SK-N-SH treated with all-trans-retinoic acid at 6 μM for 48 hours (cell line): ENCODE measurements around the gene VIM.

Experiments used
- ARNTL ChIP-seq: fragments of 450-650 bp; formaldehyde crosslinking; IDR thresholded peaks from 2 replicates; pipeline ENCODE4 v1.5.0; 2020; ENCODE audit warnings: low read depth, mild to moderate bottlenecking, moderate library complexity, borderline replicate concordance
- CREB5 ChIP-seq: fragments of 250-450 bp; sonication (Bioruptor Pico); IDR thresholded peaks from 2 replicates; pipeline ENCODE4 v1.5.1; 2020; ENCODE audit warnings: low read depth, mild to moderate bottlenecking, moderate library complexity
- GLIS3 ChIP-seq: fragments of 250-450 bp; sonication (Bioruptor Pico); IDR thresholded peaks from 2 replicates; pipeline ENCODE4 v1.5.0; 2020; ENCODE audit warnings: mild to moderate bottlenecking, moderate library complexity
- OSR1 ChIP-seq: fragments of 250-450 bp; sonication (Bioruptor Pico); IDR thresholded peaks from 2 replicates; pipeline ENCODE4 v1.8.0; 2022; ENCODE audit warnings: moderate library complexity, mild to moderate bottlenecking, inconsistent platforms
- PATZ1 ChIP-seq: fragments of 250-450 bp; sonication (Bioruptor Pico); IDR thresholded peaks from 2 replicates; pipeline ENCODE4 v1.8.0; 2020; ENCODE audit warnings: mild to moderate bottlenecking, moderate library complexity, borderline replicate concordance
- TSHZ2 ChIP-seq: fragments of 250-450 bp; sonication (Bioruptor Pico); IDR thresholded peaks from 2 replicates; pipeline ENCODE4 v1.5.0; 2020; ENCODE audit warnings: mild to moderate bottlenecking, moderate library complexity

- no peak for TF ChIP-seq ARNTL (CRISPR knock-in tag)
- no peak for TF ChIP-seq PATZ1 (CRISPR knock-in tag)
- TF ChIP-seq TSHZ2 (CRISPR knock-in tag), result no peak
- no peak for TF ChIP-seq OSR1 (CRISPR knock-in tag)
- TF ChIP-seq GLIS3 (CRISPR knock-in tag), result no peak
- TF ChIP-seq CREB5 (CRISPR knock-in tag), result no peak
Observed at GRCh38 chr10:17203416-17203815, 24.6 kb upstream of the VIM start.
